ENCODE measurements around the gene ZNF778. TPM values are rescaled to one million over a fixed set of nuclear protein-coding genes. Genes with fewer than 3 reads are reported as not detected.

ZNF778 gene
- total and polyA plus RNA-seq, 10 of the 15 experiments (the other 5 are each of a cell fraction or from before 2014, with no cell fraction given) = 0.20 to 9.7 (median 4.1) TPM

GRCh38 chr16:89198417-89199240, 18.9 kb upstream of the ZNF778 start:
- H3K4me1 ChIP-seq (ENCODE audit: control insufficient read depth, insufficient read depth, low read length) = no peaks in the 10 kb centered on the region
- no peaks in the 10 kb centered on the region for H3K79me2 ChIP-seq (ENCODE audit: control insufficient read depth, insufficient read depth, low read length)
- H3K27me3 ChIP-seq (replicated peaks in 1 of 2; ENCODE audit: control insufficient read depth in 2 of 2, insufficient read depth in 2 of 2, low read length in 1 of 2) = peaks cover 3 to 9% of the 10 kb centered on the region in 2 experiments; a peak in 3 of 4 replicates
- RAD21 ChIA-PET (ENCODE audit: unreplicated experiment) = no interaction called here
- no peak overlapping the region for H3K4me2 ChIP-seq (ENCODE audit: control insufficient read depth, insufficient read depth)
- no peak overlapping the region for H3K4me3 ChIP-seq
- SMC1A ChIA-PET (ENCODE audit: uncharacterized antibody, unreplicated experiment) = interaction anchor here (0.8 kb wide), 1 partner anchor 9 kb away, joined by 3 read pairs; no protein-coding TSS in a partner anchor
- H4K20me1 ChIP-seq (ENCODE audit: control insufficient read depth, insufficient read depth) = no peaks in the 10 kb centered on the region
- POLR2A ChIA-PET = no interaction called here
- no peaks in the 10 kb centered on the region for H3K36me3 ChIP-seq (ENCODE audit: control insufficient read depth in 2 of 2, insufficient read depth in 2 of 2, low read length in 1 of 2)
- no TSS peak for BruUV-seq (replicated peaks)
- no peak overlapping the region for H3K27ac ChIP-seq (ENCODE audit: control insufficient read depth, insufficient read depth)
- CTCF ChIA-PET = interaction anchor here (0.7 kb wide), 1 partner anchor 19 kb away, joined by 3 read pairs; no protein-coding TSS in a partner anchor
- FAIRE-seq (no peak), DNase-seq (ENCODE audit: low read depth, low spot score) (no peak), ATAC-seq (no peak)
- no peak overlapping the region for H2AFZ ChIP-seq (ENCODE audit: control insufficient read depth, low read depth, low read length)
- intact Hi-C loops (cut with micrococcal nuclease; ENCODE audit: unreplicated experiment) = no loop called here
- TF ChIP-seq KAT2A (conservative IDR thresholded peaks at IDR 0.05; ENCODE audit: control insufficient read depth, low read depth, low read length) = no peak
- no peak for TF ChIP-seq ETV6 (conservative IDR thresholded peaks at IDR 0.05 in 1 of 2, IDR thresholded peaks at IDR 0.05 in 1 of 2; ENCODE audit: borderline replicate concordance in 1 of 2, low read depth in 1 of 2)
- no peak for TF ChIP-seq RELA (IDR thresholded peaks at IDR 0.05; ENCODE audit: borderline replicate concordance, partially characterized antibody)
- no peak for TF ChIP-seq ZNF274 (IDR thresholded peaks at IDR 0.05; ENCODE audit: insufficient read depth, insufficient read length)
- TF ChIP-seq JUNB (IDR thresholded peaks at IDR 0.05) = no peak
- TF ChIP-seq BCL3 (IDR thresholded peaks at IDR 0.05; ENCODE audit: borderline replicate concordance, insufficient read depth, low read depth, low read length, poor library complexity, severe bottlenecking) = no peak
- no peak for TF ChIP-seq NKRF (conservative IDR thresholded peaks at IDR 0.05)
- TF ChIP-seq EP300 (IDR thresholded peaks at IDR 0.05; ENCODE audit: borderline replicate concordance in 1 of 2, control insufficient read depth in 1 of 2, low read depth in 2 of 2, low read length in 2 of 2) = no peak
- no peak for TF ChIP-seq YY1 (IDR thresholded peaks at IDR 0.05; ENCODE audit: low read depth, low read length)
- TF ChIP-seq POLR2A (IDR thresholded peaks at IDR 0.05; ENCODE audit: low read depth, low read length) = no peak
- no peak for TF ChIP-seq IRF3 (IDR thresholded peaks at IDR 0.05)
- no peak for TF ChIP-seq YBX1 (IDR thresholded peaks at IDR 0.05)
- no peak for TF ChIP-seq KDM1A (IDR thresholded peaks at IDR 0.05; ENCODE audit: borderline replicate concordance)
- TF ChIP-seq ZNF384 (IDR thresholded peaks at IDR 0.05; ENCODE audit: borderline replicate concordance, low read depth, low read length) = no peak
- in situ Hi-C loops (cut with MboI) = no loop called here
- WGBS (ENCODE audit: insufficient coverage, insufficient replicate concordance, low lambda C conversion rate, missing lambda C conversion rate) = 58% methylated on average over 26 of the region's 28 CpGs
- no peak overlapping the region for H3K9ac ChIP-seq (ENCODE audit: control insufficient read depth, insufficient read depth, low read length)
- H3K9me3 ChIP-seq (replicated peaks; ENCODE audit: control insufficient read depth, insufficient read depth, low read length) = peaks cover 3% of the 10 kb centered on the region; the same call in 1 of the 3 replicates

All from GM12878 (cell line).